Measurements from ENCODE around the gene FOXA3.
A peak's percentile ranks its signal among the peaks of the same experiment; 100 is the strongest.

DNA sequence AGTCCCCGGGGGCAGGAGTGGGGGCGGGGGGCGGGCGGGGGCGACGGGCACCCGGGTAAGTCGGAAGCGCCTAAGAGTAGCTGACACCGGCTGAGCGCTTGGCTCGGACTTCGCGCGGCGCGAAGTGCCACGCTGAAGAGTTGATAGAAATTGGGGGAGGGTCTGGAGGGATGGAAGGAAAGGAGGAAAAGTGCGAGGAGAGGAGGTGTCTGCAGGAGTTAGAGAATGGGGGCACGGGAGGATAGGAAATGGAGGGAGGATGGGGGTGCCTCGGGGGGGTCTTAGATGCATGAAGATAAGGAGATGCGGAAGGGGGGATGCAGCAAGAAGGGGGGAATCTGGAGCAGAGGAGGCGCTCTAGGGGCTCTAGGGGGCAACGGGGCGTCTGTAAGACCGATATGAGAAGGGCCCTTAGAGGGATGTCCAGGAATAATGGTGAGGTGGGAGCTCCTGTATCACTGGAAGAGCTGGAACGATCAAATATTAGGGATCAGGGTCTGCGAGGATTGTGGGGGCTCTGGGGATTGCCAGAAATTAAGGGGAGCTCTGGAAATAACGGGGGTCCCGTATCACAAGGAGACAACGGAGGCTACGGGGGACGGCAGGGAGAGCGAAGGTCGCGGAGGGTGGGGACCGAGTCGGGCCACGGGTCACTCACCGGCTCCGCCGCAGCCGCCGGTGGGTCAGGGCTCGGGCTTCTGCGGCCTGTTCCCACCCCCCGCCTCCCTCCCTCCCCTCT, 38.0 kb downstream of the FOXA3 start, which contains the start of gene MYPOP:
- TF ChIP-seq, protein P1, sequence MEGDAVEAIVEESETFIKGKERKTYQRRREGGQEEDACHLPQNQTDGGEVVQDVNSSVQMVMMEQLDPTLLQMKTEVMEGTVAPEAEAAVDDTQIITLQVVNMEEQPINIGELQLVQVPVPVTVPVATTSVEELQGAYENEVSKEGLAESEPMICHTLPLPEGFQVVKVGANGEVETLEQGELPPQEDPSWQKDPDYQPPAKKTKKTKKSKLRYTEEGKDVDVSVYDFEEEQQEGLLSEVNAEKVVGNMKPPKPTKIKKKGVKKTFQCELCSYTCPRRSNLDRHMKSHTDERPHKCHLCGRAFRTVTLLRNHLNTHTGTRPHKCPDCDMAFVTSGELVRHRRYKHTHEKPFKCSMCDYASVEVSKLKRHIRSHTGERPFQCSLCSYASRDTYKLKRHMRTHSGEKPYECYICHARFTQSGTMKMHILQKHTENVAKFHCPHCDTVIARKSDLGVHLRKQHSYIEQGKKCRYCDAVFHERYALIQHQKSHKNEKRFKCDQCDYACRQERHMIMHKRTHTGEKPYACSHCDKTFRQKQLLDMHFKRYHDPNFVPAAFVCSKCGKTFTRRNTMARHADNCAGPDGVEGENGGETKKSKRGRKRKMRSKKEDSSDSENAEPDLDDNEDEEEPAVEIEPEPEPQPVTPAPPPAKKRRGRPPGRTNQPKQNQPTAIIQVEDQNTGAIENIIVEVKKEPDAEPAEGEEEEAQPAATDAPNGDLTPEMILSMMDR (IDR thresholded peaks at IDR 0.05; ENCODE audit: low read depth, low read length) = no peak
- TF ChIP-seq, protein P2, sequence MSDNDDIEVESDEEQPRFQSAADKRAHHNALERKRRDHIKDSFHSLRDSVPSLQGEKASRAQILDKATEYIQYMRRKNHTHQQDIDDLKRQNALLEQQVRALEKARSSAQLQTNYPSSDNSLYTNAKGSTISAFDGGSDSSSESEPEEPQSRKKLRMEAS (IDR thresholded peaks at IDR 0.05; ENCODE audit: low read depth, low read length) = no peak
- TF ChIP-seq MYC (IDR thresholded peaks at IDR 0.05; ENCODE audit: low read depth, low read length) = no peak
- TF ChIP-seq POLR2A (IDR thresholded peaks at IDR 0.05; ENCODE audit: extremely low read depth, insufficient read length) = peak; percentile 34
